Mesothelial cell of epicardium (in vitro differentiated cells): Measurements from ENCODE around the gene AMH. TPM values are rescaled to one million over a fixed set of nuclear protein-coding genes. Genes with fewer than 3 reads are reported as not detected.

Experiments used
- DNase-seq, 2 experiments: peaks; one replicate each; pipeline ENCODE4 v3.0.0; 2021; ENCODE audit warnings: low spot score in 2 of 2; ENCODE audit not compliant: unreplicated experiment in 2 of 2
- H3K27ac Mint-ChIP-seq: 2 replicates; pipeline ENCODE4 v1.8.0; 2021; ENCODE audit warnings: mixed read lengths
- H3K27me3 Mint-ChIP-seq: 2 replicates; pipeline ENCODE4 v1.8.0; 2021; ENCODE audit warnings: low read depth, mixed read lengths
- H3K36me3 Mint-ChIP-seq: 2 replicates; pipeline ENCODE4 v1.8.0; 2021; ENCODE audit warnings: mixed read lengths
- H3K4me1 Mint-ChIP-seq: 2 replicates; pipeline ENCODE4 v1.8.0; 2021; ENCODE audit warnings: mixed read lengths
- H3K4me3 Mint-ChIP-seq: 2 replicates; pipeline ENCODE4 v1.8.0; 2021; ENCODE audit warnings: mild to moderate bottlenecking, moderate library complexity, mixed read lengths
- H3K9me3 Mint-ChIP-seq: 2 replicates; pipeline ENCODE4 v1.8.0; 2021; ENCODE audit warnings: mixed read lengths
- CTCF ChIP-seq: fragments of 200-600 bp; sonication (generic); IDR thresholded peaks from one replicate; pipeline ENCODE4 v1.5.0; 2021; ENCODE audit warnings: antibody characterized with exemption; ENCODE audit not compliant: unreplicated experiment
- total RNA-seq: library from RNA; stranded (reverse); gene quantifications from 3 replicates; pipeline ENCODE4 v1.2.1, GENCODE V29; 2021

Gene AMH
- total RNA-seq, 1 donor from 2014 or later, result 50.1 TPM

GRCh38 chr19:2226840-2227360 is 22.2 kb upstream of the AMH start:
- H3K4me3 Mint-ChIP-seq, result no peak overlapping the region
- H3K9me3 Mint-ChIP-seq, result no peaks in the 10 kb centered on the region
- no peaks in the 10 kb centered on the region for H3K27me3 Mint-ChIP-seq
- no peak for TF ChIP-seq CTCF
- DNase-seq, result no peak
- no peaks in the 10 kb centered on the region for H3K4me1 Mint-ChIP-seq
- H3K36me3 Mint-ChIP-seq, result peaks cover 14% of the 10 kb centered on the region
- H3K27ac Mint-ChIP-seq, result no peak overlapping the region

- no peak overlapping the region for H3K4me3 Mint-ChIP-seq
- H3K27ac Mint-ChIP-seq, result no peak overlapping the region
- peaks cover 14% of the 10 kb centered on the region for H3K36me3 Mint-ChIP-seq
- no peak for TF ChIP-seq CTCF
- no peaks in the 10 kb centered on the region for H3K9me3 Mint-ChIP-seq
- no peak for DNase-seq
- no peaks in the 10 kb centered on the region for H3K4me1 Mint-ChIP-seq
- H3K27me3 Mint-ChIP-seq, result no peaks in the 10 kb centered on the region
Observed at GRCh38 chr19:2227415-2228156, 21.5 kb upstream of the AMH start.

GRCh38 chr19:2228157-2229030 is 20.7 kb upstream of the AMH start:
- DNase-seq, result no peak
- Mint-ChIP-seq H3K4me3 (no peak overlapping the region), H3K4me1 (no peaks in the 10 kb centered on the region), H3K9me3 (no peaks in the 10 kb centered on the region), H3K36me3 (peaks cover 14% of the 10 kb centered on the region), H3K27me3 (no peaks in the 10 kb centered on the region), H3K27ac (no peak overlapping the region)
- no peak for TF ChIP-seq CTCF

GRCh38 chr19:2229103-2230032 is 19.8 kb upstream of the AMH start:
- H3K36me3 Mint-ChIP-seq, result peaks cover 13% of the 10 kb centered on the region
- H3K4me3 Mint-ChIP-seq, result no peak overlapping the region
- no peaks in the 10 kb centered on the region for H3K27me3 Mint-ChIP-seq

More at GRCh38 chr19:2229103-2230032, 19.8 kb upstream of the AMH start:
- DNase-seq, result no peak
- no peaks in the 10 kb centered on the region for H3K4me1 Mint-ChIP-seq
- H3K9me3 Mint-ChIP-seq, result no peaks in the 10 kb centered on the region
- TF ChIP-seq CTCF, result no peak
- no peak overlapping the region for H3K27ac Mint-ChIP-seq
